SIG-M5 treated with dmso at 0.1 percent for 504 hours (cell line): ENCODE measurements around the gene ATRIP.

ENCODE experiments used
- DNase-seq: peaks from one replicate; lab custom pipeline; 2025; ENCODE audit not compliant: unreplicated experiment; lab: John Stamatoyannopoulos, UW

Gene ATRIP

GRCh38 chr3:48501196-48501595 lies 54.7 kb downstream of the ATRIP start:
- no peak for DNase-seq

GRCh38 chr3:48502121-48502520 lies 55.6 kb downstream of the ATRIP start:
- DNase-seq: no peak

- DNase-seq: no peak
These were observed 56.2 kb downstream of the ATRIP start for GRCh38 chr3:48502728-48503168.

- DNase-seq: no peak
These were observed 57.0 kb downstream of the ATRIP start for GRCh38 chr3:48503401-48504050.

- peak; percentile 17 for DNase-seq
These were observed 57.8 kb downstream of the ATRIP start, which contains the start of gene SHISA5 for GRCh38 chr3:48504051-48504946. Gene SHISA5, minus strand, starts transcription at chr3:48504174. Its CDS starts 80 bp downstream, at chr3:48504094.

GRCh38 chr3:48505146-48505545 lies 58.6 kb downstream of the ATRIP start:
- no peak for DNase-seq

GRCh38 chr3:48505968-48506504 lies 59.5 kb downstream of the ATRIP start:
- no peak for DNase-seq

GRCh38 chr3:48507256-48508061 lies 60.9 kb downstream of the ATRIP start:
- peak; percentile 66 for DNase-seq

- no peak for DNase-seq
These were observed 65.0 kb downstream of the ATRIP start for GRCh38 chr3:48511551-48511950.

GRCh38 chr3:48514431-48515227 lies 68.1 kb downstream of the ATRIP start:
- no peak for DNase-seq
